H1 (cell line): Measurements from ENCODE around the gene CSF2RB. TPM values are rescaled to one million over a fixed set of nuclear protein-coding genes. Genes with fewer than 3 reads are reported as not detected.

ENCODE experiments used
- BRCA1 ChIP-seq: IDR thresholded peaks from 2 replicates; pipeline ENCODE4 v1.6.1; 2012; ENCODE audit warnings: low read depth, low read length, improper control_type of control experiment
- POLR2A ChIP-seq, 2 experiments: IDR thresholded peaks; 1 replicate in 1 of 2; 2 replicates in 1 of 2; pipeline ENCODE4 v1.6.1; 2011; ENCODE audit warnings: low read depth in 2 of 2, low read length in 2 of 2, mild to moderate bottlenecking in 2 of 2; ENCODE audit errors: control extremely low read depth in 1 of 2
- RXRA ChIP-seq: IDR thresholded peaks from 2 replicates; pipeline ENCODE4 v1.6.1; 2011; ENCODE audit warnings: low read depth, mild to moderate bottlenecking, low read length, moderate library complexity; ENCODE audit not compliant: insufficient read depth
- polyA plus RNA-seq, 7 experiments: library from polyadenylated mRNA; depleted of rRNA in 3 of 7; stranded (reverse) in 5 of 7; unstranded in 2 of 7; fragments of >200 nt in 5 of 7; fragments of 200-250 nt in 2 of 7; gene quantifications; 1 replicate in 5 of 7; 2 replicates in 1 of 7; 4 replicates in 1 of 7; pipeline versions ENCODE4 v1.2.1 to v1.2.3, GENCODE V29; 2011 to 2013; ENCODE audit warnings: missing spikeins in 2 of 7, mixed read lengths in 2 of 7
- total RNA-seq: library from RNA; stranded (reverse); fragmentation: NEBNext Ultra II Directional; extraction: Animal tissue kit (Norgen Biotek cat#: 25700); gene quantifications from 2 replicates; pipeline ENCODE4 v1.2.1, GENCODE V29; 2021

The CSF2RB gene
- total and polyA plus RNA-seq, 2 of the 8 experiments (the other 6 are each of a cell fraction or from before 2014, with no cell fraction given) = not detected

DNA sequence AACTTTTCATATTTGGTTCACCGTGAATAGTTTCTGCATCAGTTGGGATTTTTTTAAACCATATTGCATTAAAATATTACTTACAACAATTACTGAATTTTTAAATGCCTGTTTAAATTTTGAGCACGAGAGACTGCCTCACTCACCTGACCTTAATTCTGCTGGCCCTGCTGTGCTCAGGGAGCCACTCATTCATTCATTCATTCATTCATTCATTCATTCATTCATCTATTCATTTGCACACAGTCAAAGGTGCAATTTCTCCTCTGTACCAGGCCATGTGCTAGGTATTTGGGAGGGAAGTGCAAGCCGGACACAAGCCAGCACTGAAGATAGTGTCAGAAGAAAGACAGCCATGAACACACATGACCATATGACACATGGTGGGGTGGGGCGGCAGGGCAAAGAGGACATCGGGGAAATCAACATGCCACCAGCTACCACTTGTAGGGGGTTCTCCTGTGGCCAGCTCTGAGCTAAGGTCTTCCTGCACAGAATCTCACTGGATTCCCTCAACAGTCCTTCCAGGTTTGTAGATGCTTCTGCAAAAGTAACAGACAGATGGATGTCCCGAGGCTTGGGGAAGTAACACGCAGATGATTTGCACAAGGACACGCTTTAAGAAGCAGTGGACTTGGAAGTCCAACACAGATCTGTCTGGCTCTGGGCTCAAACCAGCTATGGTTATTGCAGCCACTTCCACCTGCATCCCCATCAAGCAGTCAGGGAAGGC lies 568 bp upstream of the CSF2RB start (continued):
- no peak for TF ChIP-seq POLR2A (IDR thresholded peaks at IDR 0.05; ENCODE audit: control extremely low read depth in 1 of 2, low read depth in 2 of 2, low read length in 2 of 2)
- no peak for TF ChIP-seq RXRA
- TF ChIP-seq BRCA1 = no peak
